ENCODE data around the gene CXCL14. TPM values are rescaled to one million over a fixed set of nuclear protein-coding genes. Genes with fewer than 3 reads are reported as not detected.

The CXCL14 gene
- total and polyA plus RNA-seq, 2 donors (not counting 1 experiment from before 2014, with no cell fraction given): not detected

DNA sequence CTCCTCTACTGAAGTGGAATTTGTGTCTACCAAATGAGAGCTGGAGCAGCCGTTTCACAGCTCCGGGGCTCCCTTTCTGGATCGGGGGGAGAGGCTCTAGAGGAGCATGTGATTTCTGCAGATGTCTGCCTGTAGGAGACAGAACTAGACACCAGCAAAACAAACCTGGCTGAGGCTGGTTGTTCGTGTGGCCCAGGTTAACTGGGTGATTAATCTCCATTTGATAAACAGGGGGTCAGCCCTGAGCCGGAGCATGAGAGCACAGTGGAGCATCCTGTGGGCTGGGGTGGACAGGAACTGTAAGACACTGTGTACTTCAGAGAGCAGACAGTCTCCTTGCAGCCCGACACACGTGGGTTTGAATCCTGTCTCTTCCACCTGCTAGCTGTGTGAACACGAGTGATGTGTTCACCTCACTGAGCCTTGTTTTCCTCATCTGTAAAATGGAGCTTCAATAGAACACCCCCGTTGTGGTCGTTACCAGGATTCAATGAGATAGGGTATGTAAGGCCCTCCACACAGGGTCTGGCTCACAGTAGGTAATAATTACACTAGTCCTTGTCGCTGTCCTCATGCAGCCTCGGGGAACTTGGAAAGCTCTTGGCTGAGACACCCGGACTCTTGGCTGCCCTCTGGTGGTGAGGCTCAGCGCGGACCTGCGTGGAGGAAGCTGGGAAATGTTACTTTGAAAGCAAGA lies 12.9 kb downstream of the CXCL14 start:
- ATAC-seq (ENCODE audit: low read depth) (no peak), DNase-seq (peak; percentile 53)
- Histone ChIP-seq H3K4me1 (ENCODE audit: control insufficient read depth in 2 of 2, insufficient read depth in 2 of 2, low read length in 2 of 2) (no peaks in the 10 kb centered on the region), H2AFZ (ENCODE audit: insufficient read depth, low read depth, low read length, poor library complexity, severe bottlenecking) (peak overlapping the region; percentile 47), H4K20me1 (ENCODE audit: control insufficient read depth, insufficient read depth, low read length, poor library complexity, severe bottlenecking) (no peaks in the 10 kb centered on the region), H3K27me3 (replicated peaks in 1 of 4; ENCODE audit: control extremely low read depth in 1 of 4, control insufficient read depth in 3 of 4, insufficient read depth in 4 of 4, low read length in 3 of 4) (peaks cover 0 to 6% (median 0%) of the 10 kb centered on the region in 4 experiments), H3K36me3 (replicated peaks in 1 of 2; ENCODE audit: control extremely low read depth in 1 of 2, control insufficient read depth in 1 of 2, extremely low read depth in 1 of 2, insufficient read depth in 2 of 2, low read length in 1 of 2) (no peaks in the 10 kb centered on the region), H3K4me2 (replicated peaks; ENCODE audit: low read depth, low read length, poor library complexity, severe bottlenecking) (no peak overlapping the region), H3K9me3 (ENCODE audit: control extremely low read depth in 1 of 3, control insufficient read depth in 2 of 3, insufficient read depth in 1 of 3, low read length in 2 of 3) (no peaks in the 10 kb centered on the region), H3K4me3 (ENCODE audit: control extremely low read depth in 1 of 5, extremely low read depth in 1 of 5, insufficient read depth in 1 of 5, low read depth in 2 of 5, low read length in 4 of 5) (no peak overlapping the region), H3K79me2 (ENCODE audit: control insufficient read depth, insufficient read depth, low read length) (no peaks in the 10 kb centered on the region), H3K9ac (ENCODE audit: low read length) (no peak overlapping the region), H3K27ac (ENCODE audit: low read length in 2 of 2) (no peak overlapping the region)
- H3K4me3 Mint-ChIP-seq: no peak overlapping the region
- 60% methylated on average over 10 of the region's 16 CpGs for WGBS (ENCODE audit: insufficient coverage)
- CTCF ChIA-PET: interaction anchor here (0.7 to 4.1 kb wide), 17 partner anchors 9 to 173 kb away, joined by 3 to 67 read pairs (median 5); no protein-coding TSS in a partner anchor
- no peak overlapping the region for H3K27ac Mint-ChIP-seq
- TF ChIP-seq, protein P1, sequence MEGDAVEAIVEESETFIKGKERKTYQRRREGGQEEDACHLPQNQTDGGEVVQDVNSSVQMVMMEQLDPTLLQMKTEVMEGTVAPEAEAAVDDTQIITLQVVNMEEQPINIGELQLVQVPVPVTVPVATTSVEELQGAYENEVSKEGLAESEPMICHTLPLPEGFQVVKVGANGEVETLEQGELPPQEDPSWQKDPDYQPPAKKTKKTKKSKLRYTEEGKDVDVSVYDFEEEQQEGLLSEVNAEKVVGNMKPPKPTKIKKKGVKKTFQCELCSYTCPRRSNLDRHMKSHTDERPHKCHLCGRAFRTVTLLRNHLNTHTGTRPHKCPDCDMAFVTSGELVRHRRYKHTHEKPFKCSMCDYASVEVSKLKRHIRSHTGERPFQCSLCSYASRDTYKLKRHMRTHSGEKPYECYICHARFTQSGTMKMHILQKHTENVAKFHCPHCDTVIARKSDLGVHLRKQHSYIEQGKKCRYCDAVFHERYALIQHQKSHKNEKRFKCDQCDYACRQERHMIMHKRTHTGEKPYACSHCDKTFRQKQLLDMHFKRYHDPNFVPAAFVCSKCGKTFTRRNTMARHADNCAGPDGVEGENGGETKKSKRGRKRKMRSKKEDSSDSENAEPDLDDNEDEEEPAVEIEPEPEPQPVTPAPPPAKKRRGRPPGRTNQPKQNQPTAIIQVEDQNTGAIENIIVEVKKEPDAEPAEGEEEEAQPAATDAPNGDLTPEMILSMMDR (IDR thresholded peaks at IDR 0.05): peak; percentile 76
- TF ChIP-seq EZH2 (IDR thresholded peaks at IDR 0.05; ENCODE audit: borderline replicate concordance, insufficient read depth, low read depth, low read length, poor library complexity, severe bottlenecking): no peak
- peaks cover under 1% of the 10 kb centered on the region for H3K4me1 Mint-ChIP-seq
- H3K27me3 Mint-ChIP-seq: peaks cover 13% of the 10 kb centered on the region
- H3K9me3 Mint-ChIP-seq (ENCODE audit: insufficient read depth): no peaks in the 10 kb centered on the region
- POLR2A ChIA-PET: no interaction called here
- intact Hi-C loops (cut with micrococcal nuclease): loop anchor here (1.0 kb wide), 1 partner anchor 100 kb away; no protein-coding TSS in a partner anchor

DNA sequence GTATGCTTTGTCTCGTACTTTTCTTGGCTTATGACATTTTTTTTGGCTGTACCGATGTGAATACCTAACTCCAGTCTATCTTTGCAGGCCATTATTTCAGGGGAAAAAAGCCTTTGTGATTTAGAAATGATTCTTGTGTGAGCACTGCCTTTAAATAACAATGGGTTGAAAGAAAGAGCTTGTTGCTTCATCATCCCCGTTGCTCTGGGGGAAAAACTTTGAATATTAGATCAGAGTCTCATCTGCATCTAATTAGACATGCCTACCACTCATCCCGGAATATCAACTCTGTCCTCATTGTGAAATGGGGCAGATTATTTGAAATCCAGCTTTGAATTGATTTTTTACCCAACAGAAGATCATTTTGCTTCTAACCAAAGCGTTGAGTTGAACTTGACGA lies 13.5 kb downstream of the CXCL14 start:
- ChIA-PET POLR2A (no interaction called here), CTCF (interaction anchor here (0.7 to 4.1 kb wide), 11 partner anchors 9 to 172 kb away, joined by 3 to 67 read pairs (median 5); no protein-coding TSS in a partner anchor)
- peaks cover 19% of the 10 kb centered on the region for H3K27me3 Mint-ChIP-seq
- TF ChIP-seq, protein P1 (IDR thresholded peaks at IDR 0.05): no peak
- no peak overlapping the region for H2AFZ ChIP-seq (ENCODE audit: insufficient read depth, low read depth, low read length, poor library complexity, severe bottlenecking)
- no peaks in the 10 kb centered on the region for H3K9me3 Mint-ChIP-seq (ENCODE audit: insufficient read depth)
- H3K79me2 ChIP-seq (ENCODE audit: control insufficient read depth, insufficient read depth, low read length): no peaks in the 10 kb centered on the region
- H3K27ac ChIP-seq (ENCODE audit: low read length in 2 of 2): no peak overlapping the region
- no peaks in the 10 kb centered on the region for H3K36me3 ChIP-seq (replicated peaks in 1 of 2; ENCODE audit: control extremely low read depth in 1 of 2, control insufficient read depth in 1 of 2, extremely low read depth in 1 of 2, insufficient read depth in 2 of 2, low read length in 1 of 2)
- no peaks in the 10 kb centered on the region for H3K4me1 ChIP-seq (ENCODE audit: control insufficient read depth in 2 of 2, insufficient read depth in 2 of 2, low read length in 2 of 2)
- ATAC-seq (ENCODE audit: low read depth) (no peak), DNase-seq (no peak)
- H3K27ac Mint-ChIP-seq: no peak overlapping the region
- H3K4me2 ChIP-seq (replicated peaks; ENCODE audit: low read depth, low read length, poor library complexity, severe bottlenecking): no peak overlapping the region
- H3K9ac ChIP-seq (ENCODE audit: low read length): no peak overlapping the region
- no peak overlapping the region for H3K4me3 Mint-ChIP-seq
- peaks cover 4% of the 10 kb centered on the region for H3K4me1 Mint-ChIP-seq
- no CpG with 5 or more reads among the region's 6 CpGs for WGBS (ENCODE audit: insufficient coverage)
- H3K4me3 ChIP-seq (ENCODE audit: control extremely low read depth in 1 of 5, extremely low read depth in 1 of 5, insufficient read depth in 1 of 5, low read depth in 2 of 5, low read length in 4 of 5): no peak overlapping the region
- no peaks in the 10 kb centered on the region for H3K9me3 ChIP-seq (ENCODE audit: control extremely low read depth in 1 of 3, control insufficient read depth in 2 of 3, insufficient read depth in 1 of 3, low read length in 2 of 3)
- peaks cover 0 to 6% (median 0%) of the 10 kb centered on the region in 4 experiments for H3K27me3 ChIP-seq (replicated peaks in 1 of 4; ENCODE audit: control extremely low read depth in 1 of 4, control insufficient read depth in 3 of 4, insufficient read depth in 4 of 4, low read length in 3 of 4)
- intact Hi-C loops (cut with micrococcal nuclease): no loop called here
- no peaks in the 10 kb centered on the region for H4K20me1 ChIP-seq (ENCODE audit: control insufficient read depth, insufficient read depth, low read length, poor library complexity, severe bottlenecking)

Measured in B cell (primary cell).